SIG-M5 (cell line): ENCODE data around the gene AKAP5.
"Not testable (repeated sequence)": the region's sequence is repeated elsewhere in the genome, so short reads cannot be mapped to it uniquely, and the experiment has no call there.

Experiments used
- DNase-seq: peaks from one replicate; lab custom pipeline; 2025; lab: John Stamatoyannopoulos, UW

The AKAP5 gene

GRCh38 chr14:64502887-64503433 lies 37.7 kb downstream of the AKAP5 start:
- DNase-seq = no peak

GRCh38 chr14:64503434-64504309 lies 38.4 kb downstream of the AKAP5 start, which contains the start of gene ZBTB25:
Gene ZBTB25 (minus strand): TSS chr14:64503838. CDS start chr14:64490533, 13,305 bp downstream.
- DNase-seq = peak; percentile 4

GRCh38 chr14:64504310-64504896 lies 39.1 kb downstream of the AKAP5 start, which contains the start of gene ZBTB1:
Gene ZBTB1 (plus strand): TSS chr14:64504770. CDS start chr14:64521505, 16,735 bp downstream.
- DNase-seq = peak; percentile 39

- peak; percentile 41 for DNase-seq
Observed at GRCh38 chr14:64504897-64505794, 39.8 kb downstream of the AKAP5 start.

GRCh38 chr14:64506721-64507120 lies 41.4 kb downstream of the AKAP5 start:
- no peak for DNase-seq

- DNase-seq = no peak
Observed at GRCh38 chr14:64507376-64508156, 42.3 kb downstream of the AKAP5 start.

- DNase-seq = no peak
Observed at GRCh38 chr14:64508215-64508776, 43.0 kb downstream of the AKAP5 start.

- no peak for DNase-seq
Observed at GRCh38 chr14:64509036-64509435, 43.7 kb downstream of the AKAP5 start.

GRCh38 chr14:64510825-64511671 lies 45.7 kb downstream of the AKAP5 start:
- no peak for DNase-seq

- no peak for DNase-seq
Observed at GRCh38 chr14:64513271-64513670, 48.0 kb downstream of the AKAP5 start.

GRCh38 chr14:64515053-64515452 lies 49.8 kb downstream of the AKAP5 start:
- DNase-seq = no peak

- DNase-seq = no peak
Observed at GRCh38 chr14:64516969-64517368, 51.7 kb downstream of the AKAP5 start.

GRCh38 chr14:64517667-64518066 lies 52.4 kb downstream of the AKAP5 start:
- not testable (repeated sequence) for DNase-seq

GRCh38 chr14:64518229-64518628 lies 52.9 kb downstream of the AKAP5 start:
- DNase-seq = no peak

- no peak for DNase-seq
Observed at GRCh38 chr14:64520699-64521098, 55.4 kb downstream of the AKAP5 start.

GRCh38 chr14:64522591-64523355 lies 57.5 kb downstream of the AKAP5 start:
- no peak for DNase-seq
